ENCODE data around the gene MTMR3. TPM values are rescaled to one million over a fixed set of nuclear protein-coding genes. Genes with fewer than 3 reads are reported as not detected.
A peak's percentile ranks its signal among the peaks of the same experiment; 100 is the strongest.

Gene MTMR3
- total RNA-seq, 4 donors from 2014 or later = 17.2 to 77.8 (median 62.5) TPM

- no peaks in the 10 kb centered on the region for H3K9me3 ChIP-seq
- no peaks in the 10 kb centered on the region for H3K36me3 ChIP-seq
- peak overlapping the region; percentile 43 to 69 for H3K27ac ChIP-seq
- no peak for DNase-seq
- TF ChIP-seq POLR2A (IDR thresholded peaks at IDR 0.05) (no peak), CTCF (IDR thresholded peaks at IDR 0.05) (no peak)
- no peaks in the 10 kb centered on the region for H3K4me1 ChIP-seq
- H3K27me3 ChIP-seq = no peaks in the 10 kb centered on the region
- no peak overlapping the region for H3K4me3 ChIP-seq
- intact Hi-C loops (cut with DNase I; ENCODE audit: low total_unique reads) = no loop called here
These were observed 31.2 kb downstream of the MTMR3 start for GRCh38 chr22:29914165-29914564.

- DNase-seq = no peak
- H3K36me3 ChIP-seq = no peaks in the 10 kb centered on the region
- H3K4me3 ChIP-seq = no peak overlapping the region
- intact Hi-C loops (cut with DNase I; ENCODE audit: low total_unique reads) = no loop called here
- no peaks in the 10 kb centered on the region for H3K27me3 ChIP-seq
- TF ChIP-seq CTCF (IDR thresholded peaks at IDR 0.05) (no peak), POLR2A (IDR thresholded peaks at IDR 0.05) (no peak)
- no peaks in the 10 kb centered on the region for H3K4me1 ChIP-seq
- peak overlapping the region; percentile 23 to 43 for H3K27ac ChIP-seq
- H3K9me3 ChIP-seq = no peaks in the 10 kb centered on the region
These were observed 32.1 kb downstream of the MTMR3 start for GRCh38 chr22:29914991-29915533.

- Histone ChIP-seq H3K27ac (peak overlapping the region in 1 of 2 donors; percentile 8), H3K4me1 (no peaks in the 10 kb centered on the region), H3K9me3 (no peaks in the 10 kb centered on the region), H3K27me3 (no peaks in the 10 kb centered on the region), H3K36me3 (no peaks in the 10 kb centered on the region), H3K4me3 (no peak overlapping the region)
- TF ChIP-seq CTCF (IDR thresholded peaks at IDR 0.05) = no peak
- no peak for TF ChIP-seq POLR2A (IDR thresholded peaks at IDR 0.05)
- DNase-seq = no peak
- intact Hi-C loops (cut with DNase I; ENCODE audit: low total_unique reads) = no loop called here
These were observed 33.1 kb downstream of the MTMR3 start for GRCh38 chr22:29916007-29916544.

- TF ChIP-seq POLR2A (IDR thresholded peaks at IDR 0.05) = no peak
- TF ChIP-seq CTCF (IDR thresholded peaks at IDR 0.05) = no peak
- H3K4me1 ChIP-seq = no peaks in the 10 kb centered on the region
- no peaks in the 10 kb centered on the region for H3K9me3 ChIP-seq
- no peaks in the 10 kb centered on the region for H3K36me3 ChIP-seq
- intact Hi-C loops (cut with DNase I; ENCODE audit: low total_unique reads) = no loop called here
- no peaks in the 10 kb centered on the region for H3K27me3 ChIP-seq
- no peak overlapping the region for H3K27ac ChIP-seq
- H3K4me3 ChIP-seq = no peak overlapping the region
- DNase-seq = peak in 1 of 2 donors; percentile 30
These were observed 34.3 kb downstream of the MTMR3 start for GRCh38 chr22:29917052-29917902.

GRCh38 chr22:29925402-29925801 lies 42.4 kb downstream of the MTMR3 start:
- intact Hi-C loops (cut with DNase I; ENCODE audit: low total_unique reads) = no loop called here

More at GRCh38 chr22:29925402-29925801, 42.4 kb downstream of the MTMR3 start:
- TF ChIP-seq POLR2A (IDR thresholded peaks at IDR 0.05) (no peak), CTCF (IDR thresholded peaks at IDR 0.05) (no peak)
- H3K36me3 ChIP-seq = no peaks in the 10 kb centered on the region
- H3K9me3 ChIP-seq = no peaks in the 10 kb centered on the region
- H3K27me3 ChIP-seq = no peaks in the 10 kb centered on the region
- H3K4me1 ChIP-seq = no peaks in the 10 kb centered on the region
- H3K4me3 ChIP-seq = no peak overlapping the region
- no peak for DNase-seq
- H3K27ac ChIP-seq = no peak overlapping the region
